CD1c-positive myeloid dendritic cell (primary cell): ENCODE results near the gene GRB2.

Experiments used
- DNase-seq: peaks from one replicate; pipeline ENCODE4 v3.0.0-alpha.2; 2016; ENCODE audit errors: extremely low spot score

GRB2 gene

GRCh38 chr17:75318615-75319222, 86.8 kb downstream of the GRB2 start:
- peak; percentile 31 for DNase-seq

- no peak for DNase-seq
These were observed 87.3 kb downstream of the GRB2 start for GRCh38 chr17:75318211-75318610.

GRCh38 chr17:75317671-75318070, 87.8 kb downstream of the GRB2 start:
- peak; percentile 33 for DNase-seq

- no peak for DNase-seq
These were observed 89.2 kb downstream of the GRB2 start for GRCh38 chr17:75316253-75316652.

GRCh38 chr17:75315541-75316243, 89.8 kb downstream of the GRB2 start:
- DNase-seq: peak; percentile 93

- DNase-seq: peak; percentile 96
These were observed 91.4 kb downstream of the GRB2 start for GRCh38 chr17:75313941-75314551.

- peak; percentile 48 for DNase-seq
These were observed 96.5 kb downstream of the GRB2 start for GRCh38 chr17:75308732-75309629.

- DNase-seq: no peak
These were observed 97.3 kb downstream of the GRB2 start for GRCh38 chr17:75307957-75308731.

GRCh38 chr17:75301502-75302206, 103.8 kb downstream of the GRB2 start:
- DNase-seq: peak; percentile 63

GRCh38 chr17:75301049-75301448, 104.4 kb downstream of the GRB2 start:
- DNase-seq: peak; percentile 86

- DNase-seq: no peak
These were observed 105.2 kb downstream of the GRB2 start for GRCh38 chr17:75300280-75300679.

GRCh38 chr17:75295201-75296158, 110.0 kb downstream of the GRB2 start:
- peak; percentile 93 for DNase-seq

- peak; percentile 71 for DNase-seq
These were observed 112.5 kb downstream of the GRB2 start for GRCh38 chr17:75292810-75293448.

GRCh38 chr17:75289832-75290337, 115.6 kb downstream of the GRB2 start:
- DNase-seq: peak; percentile 93

- DNase-seq: peak; percentile 98
These were observed 116.2 kb downstream of the GRB2 start, which contains the start of gene SLC25A19 for GRCh38 chr17:75289115-75289831. SLC25A19 (minus strand) TSS chr17:75289433; CDS start chr17:75286764, 2,669 bp downstream.

- DNase-seq: peak; percentile 68
These were observed 116.7 kb downstream of the GRB2 start for GRCh38 chr17:75288770-75289114.

- DNase-seq: no peak
These were observed 117.1 kb downstream of the GRB2 start for GRCh38 chr17:75288359-75288758.

- DNase-seq: no peak
These were observed 118.3 kb downstream of the GRB2 start for GRCh38 chr17:75287221-75287620.
